Fibroblast of pulmonary artery (primary cell): Measurements from ENCODE around the gene PRMT7.
A peak's percentile ranks its signal among the peaks of the same experiment; 100 is the strongest.

ENCODE experiments used
- DNase-seq: peaks from one replicate; pipeline ENCODE4 v3.0.0-alpha.2; 2010; ENCODE audit warnings: low read depth
- H3K4me3 ChIP-seq: replicated peaks from 2 replicates; pipeline ENCODE4 v1.5.1; 2011; ENCODE audit warnings: low read depth, mild to moderate bottlenecking, control low read depth, low read length, moderate library complexity
- CTCF ChIP-seq: IDR thresholded peaks from 2 replicates; pipeline ENCODE4 v1.5.1; 2011; ENCODE audit warnings: mild to moderate bottlenecking, control low read depth, low read length, inconsistent platforms; ENCODE audit errors: missing control alignments

The PRMT7 gene

GRCh38 chr16:68362262-68362913, 51.6 kb downstream of the PRMT7 start:
- no peak overlapping the region for H3K4me3 ChIP-seq
- TF ChIP-seq CTCF = no peak
- DNase-seq = no peak

GRCh38 chr16:68362947-68363657, 52.3 kb downstream of the PRMT7 start:
- no peak overlapping the region for H3K4me3 ChIP-seq
- no peak for DNase-seq
- TF ChIP-seq CTCF = no peak

- TF ChIP-seq CTCF = no peak
- no peak overlapping the region for H3K4me3 ChIP-seq
- no peak for DNase-seq
These were observed 53.1 kb downstream of the PRMT7 start for GRCh38 chr16:68363658-68364521.

GRCh38 chr16:68364561-68364998, 53.8 kb downstream of the PRMT7 start:
- peak; percentile 8 for TF ChIP-seq CTCF
- DNase-seq = peak; percentile 36
- no peak overlapping the region for H3K4me3 ChIP-seq

GRCh38 chr16:68365167-68365817, 54.5 kb downstream of the PRMT7 start:
- no peak for DNase-seq
- no peak overlapping the region for H3K4me3 ChIP-seq
- no peak for TF ChIP-seq CTCF

GRCh38 chr16:68366062-68366461, 55.2 kb downstream of the PRMT7 start:
- H3K4me3 ChIP-seq = no peak overlapping the region
- TF ChIP-seq CTCF = no peak

More at GRCh38 chr16:68366062-68366461, 55.2 kb downstream of the PRMT7 start:
- no peak for DNase-seq
